Mesenchymal stem cell (in vitro differentiated cells and primary cell): ENCODE data around the gene APOL4.
"Not testable (repeated sequence)": the region's sequence is repeated elsewhere in the genome, so short reads cannot be mapped to it uniquely, and the experiment has no call there.

Experiments
- DNase-seq: peaks from one replicate; pipeline ENCODE4 v3.0.0-alpha.2; 2013
- H2AFZ ChIP-seq: one replicate; pipeline ENCODE4 v1.6.1; 2013; ENCODE audit warnings: low read depth, mild to moderate bottlenecking, control low read depth, inconsistent platforms, low read length, moderate library complexity
- H2AK5ac ChIP-seq: 2 replicates; pipeline ENCODE4 v1.6.1; 2013; ENCODE audit warnings: low read length, moderate library complexity, mild to moderate bottlenecking, inconsistent platforms; ENCODE audit not compliant: severe bottlenecking
- H2BK120ac ChIP-seq: one replicate; pipeline ENCODE4 v1.6.1; 2013; ENCODE audit warnings: low read depth, mild to moderate bottlenecking, inconsistent platforms, low read length, moderate library complexity
- H2BK12ac ChIP-seq, 2 experiments: one replicate each; pipeline ENCODE4 v1.6.1; 2013; ENCODE audit warnings: inconsistent platforms in 2 of 2, low read length in 2 of 2, mild to moderate bottlenecking in 2 of 2, moderate library complexity in 2 of 2, control low read depth in 1 of 2
- H2BK15ac ChIP-seq: one replicate; pipeline ENCODE4 v1.6.1; 2013; ENCODE audit warnings: mild to moderate bottlenecking, low read depth, inconsistent platforms; ENCODE audit not compliant: poor library complexity, severe bottlenecking
- H2BK5ac ChIP-seq: 2 replicates; pipeline ENCODE4 v1.6.1; 2013; ENCODE audit warnings: low read depth, mild to moderate bottlenecking, low read length, control low read depth, inconsistent platforms; ENCODE audit not compliant: poor library complexity, severe bottlenecking
- H3K14ac ChIP-seq, 2 experiments: one replicate each; pipeline ENCODE4 v1.6.1; 2013; ENCODE audit warnings: inconsistent platforms in 2 of 2, low read length in 2 of 2, control low read depth in 1 of 2, mild to moderate bottlenecking in 1 of 2, moderate library complexity in 1 of 2
- H3K18ac ChIP-seq, 2 experiments: one replicate each; pipeline ENCODE4 v1.6.1; 2013; ENCODE audit warnings: inconsistent platforms in 2 of 2, low read length in 2 of 2, control low read depth in 1 of 2, low read depth in 1 of 2, mild to moderate bottlenecking in 1 of 2
- H3K23ac ChIP-seq, 2 experiments: one replicate each; pipeline ENCODE4 v1.6.1; 2013; ENCODE audit warnings: inconsistent platforms in 2 of 2, low read length in 2 of 2, mild to moderate bottlenecking in 2 of 2, moderate library complexity in 2 of 2, control low read depth in 1 of 2
- H3K27ac ChIP-seq: 2 replicates; pipeline ENCODE4 v1.5.1; 2013; ENCODE audit warnings: mild to moderate bottlenecking, moderate library complexity, low read length, control low read depth, inconsistent platforms; ENCODE audit not compliant: poor library complexity, severe bottlenecking
- H3K27me3 ChIP-seq, 2 experiments: 2 replicates each; pipeline versions ENCODE4 v1.6.1 to v1.7.0; 2013; ENCODE audit warnings: low read length in 2 of 2, mild to moderate bottlenecking in 2 of 2, moderate library complexity in 2 of 2, control low read depth in 1 of 2, inconsistent platforms in 1 of 2; ENCODE audit not compliant: control insufficient read depth in 1 of 2, insufficient read depth in 1 of 2
- H3K36me3 ChIP-seq, 2 experiments: 2 replicates each; pipeline versions ENCODE4 v1.6.1 to v1.7.0; 2013; ENCODE audit warnings: low read length in 2 of 2, control low read depth in 1 of 2, inconsistent platforms in 1 of 2, low read depth in 1 of 2, mild to moderate bottlenecking in 1 of 2; ENCODE audit not compliant: insufficient read depth in 2 of 2, control insufficient read depth in 1 of 2
- H3K4ac ChIP-seq, 2 experiments: one replicate each; pipeline ENCODE4 v1.6.1; 2013; ENCODE audit warnings: inconsistent platforms in 2 of 2, low read length in 2 of 2, mild to moderate bottlenecking in 2 of 2, moderate library complexity in 2 of 2, control low read depth in 1 of 2, low read depth in 1 of 2
- H3K4me1 ChIP-seq: 2 replicates; pipeline ENCODE4 v1.6.1; 2013; ENCODE audit warnings: low read depth, low read length, control low read depth; ENCODE audit not compliant: control insufficient read depth, insufficient read depth
- H3K4me2 ChIP-seq: 2 replicates; pipeline ENCODE4 v1.6.1; 2013; ENCODE audit warnings: low read length, mild to moderate bottlenecking, inconsistent platforms; ENCODE audit not compliant: poor library complexity, severe bottlenecking
- H3K4me3 ChIP-seq, 2 experiments: 2 replicates each; pipeline versions ENCODE4 v1.5.1 to v1.7.0; 2013; ENCODE audit warnings: low read length in 2 of 2, mild to moderate bottlenecking in 2 of 2, control low read depth in 1 of 2, low read depth in 1 of 2; ENCODE audit not compliant: insufficient read depth in 1 of 2
- H3K79me1 ChIP-seq: replicated peaks from 2 replicates; pipeline ENCODE4 v1.6.1; 2013; ENCODE audit warnings: mild to moderate bottlenecking, control low read depth, low read length, inconsistent platforms; ENCODE audit not compliant: poor library complexity, severe bottlenecking
- H3K9ac ChIP-seq: 2 replicates; pipeline ENCODE4 v1.7.0; 2013; ENCODE audit warnings: mild to moderate bottlenecking, low read length, moderate library complexity
- H3K9me3 ChIP-seq: 2 replicates; pipeline ENCODE4 v1.7.0; 2013; ENCODE audit warnings: mild to moderate bottlenecking, low read length; ENCODE audit not compliant: control insufficient read depth
- H4K8ac ChIP-seq: one replicate; pipeline ENCODE4 v1.6.1; 2013; ENCODE audit warnings: inconsistent platforms, mild to moderate bottlenecking, low read length, moderate library complexity
- H4K91ac ChIP-seq: one replicate; pipeline ENCODE4 v1.6.1; 2013; ENCODE audit warnings: mild to moderate bottlenecking, low read length, inconsistent platforms
- WGBS: methylation state at CpG from one replicate; pipeline ENCODE4 v1.1.7; 2013; ENCODE audit warnings: mixed read lengths; 5-methylcytosine and 5-hydroxymethylcytosine counted together

The APOL4 gene

GRCh38 chr22:36153501-36154422 lies 47.8 kb downstream of the APOL4 start:
- no peak overlapping the region for H3K4me3 ChIP-seq
- H3K23ac ChIP-seq = no peak overlapping the region
- no peak overlapping the region for H3K18ac ChIP-seq
- H2BK120ac ChIP-seq = no peak overlapping the region
- whole genome bisulfite sequencing = 93% methylated on average over 12 of the region's 12 CpGs
- no peak overlapping the region for H3K9ac ChIP-seq
- peaks cover 2 to 3% of the 10 kb centered on the region in 2 experiments for H3K36me3 ChIP-seq
- H3K4me1 ChIP-seq = peaks cover 5% of the 10 kb centered on the region
- no peaks in the 10 kb centered on the region for H3K27me3 ChIP-seq
- H3K4me2 ChIP-seq = no peak overlapping the region
- H3K79me1 ChIP-seq = no peaks in the 10 kb centered on the region
- H3K9me3 ChIP-seq = no peaks in the 10 kb centered on the region
- H3K4ac ChIP-seq = no peak overlapping the region
- no peak overlapping the region for H3K27ac ChIP-seq
- no peak overlapping the region for H2AFZ ChIP-seq
- no peak for DNase-seq
- no peak overlapping the region for H4K8ac ChIP-seq
- no peak overlapping the region for H2BK15ac ChIP-seq
- no peak overlapping the region for H2AK5ac ChIP-seq
- H2BK5ac ChIP-seq = no peak overlapping the region
- H4K91ac ChIP-seq = no peak overlapping the region
- H3K14ac ChIP-seq = no peak overlapping the region
- no peak overlapping the region for H2BK12ac ChIP-seq

- H3K27ac ChIP-seq, H2AFZ ChIP-seq, H2BK5ac ChIP-seq, H2BK120ac ChIP-seq, H3K27me3 ChIP-seq, H3K79me1 ChIP-seq, H3K9me3 ChIP-seq, H2BK15ac ChIP-seq, H3K18ac ChIP-seq, H3K9ac ChIP-seq, H3K4me1 ChIP-seq, H2BK12ac ChIP-seq, H4K91ac ChIP-seq, H3K4me2 ChIP-seq, H2AK5ac ChIP-seq, DNase-seq, H3K4me3 ChIP-seq, H3K4ac ChIP-seq, H3K14ac ChIP-seq, H4K8ac ChIP-seq, H3K23ac ChIP-seq: not testable (repeated sequence)
- H3K36me3 ChIP-seq = peaks cover 4 to 12% of the 10 kb centered on the region in 2 experiments
- WGBS = 90% methylated on average over 3 of the region's 4 CpGs
Measured at GRCh38 chr22:36152821-36153220, 48.8 kb downstream of the APOL4 start.

GRCh38 chr22:36152088-36152487 lies 49.5 kb downstream of the APOL4 start:
- no peak overlapping the region for H4K8ac ChIP-seq
- no peak overlapping the region for H3K4ac ChIP-seq
- H3K4me1 ChIP-seq = peaks cover 5% of the 10 kb centered on the region
- no peak for DNase-seq
- 89% methylated on average over 3 of the region's 3 CpGs for WGBS
- H3K9ac ChIP-seq = no peak overlapping the region
- no peak overlapping the region for H3K27ac ChIP-seq
- H2BK120ac ChIP-seq = no peak overlapping the region
- no peak overlapping the region for H2AFZ ChIP-seq
- H4K91ac ChIP-seq = no peak overlapping the region
- no peak overlapping the region for H3K4me3 ChIP-seq
- no peaks in the 10 kb centered on the region for H3K79me1 ChIP-seq
- H3K9me3 ChIP-seq = no peaks in the 10 kb centered on the region
- no peak overlapping the region for H3K14ac ChIP-seq
- H2BK5ac ChIP-seq = no peak overlapping the region
- H3K36me3 ChIP-seq = peaks cover 4 to 16% of the 10 kb centered on the region in 2 experiments
- no peak overlapping the region for H2BK12ac ChIP-seq
- no peaks in the 10 kb centered on the region for H3K27me3 ChIP-seq
- H3K18ac ChIP-seq = no peak overlapping the region
- no peak overlapping the region for H2BK15ac ChIP-seq
- no peak overlapping the region for H2AK5ac ChIP-seq
- no peak overlapping the region for H3K4me2 ChIP-seq
- H3K23ac ChIP-seq = no peak overlapping the region

- Histone ChIP-seq H3K9ac (peak overlapping the region; percentile 37), H2BK15ac (no peak overlapping the region), H3K23ac (no peak overlapping the region), H3K4me1 (no peaks in the 10 kb centered on the region), H3K4me2 (no peak overlapping the region), H4K8ac (no peak overlapping the region), H3K27ac (no peak overlapping the region), H3K4me3 (no peak overlapping the region), H3K18ac (no peak overlapping the region), H3K79me1 (no peaks in the 10 kb centered on the region), H2BK12ac (no peak overlapping the region), H2BK120ac (no peak overlapping the region), H3K4ac (no peak overlapping the region), H3K27me3 (no peaks in the 10 kb centered on the region), H3K36me3 (peaks cover 4 to 16% of the 10 kb centered on the region in 2 experiments), H4K91ac (no peak overlapping the region), H2BK5ac (no peak overlapping the region), H3K14ac (no peak overlapping the region), H3K9me3 (no peaks in the 10 kb centered on the region), H2AFZ (no peak overlapping the region), H2AK5ac (no peak overlapping the region)
- 88% methylated on average over 2 of the region's 3 CpGs for WGBS
- no peak for DNase-seq
Measured at GRCh38 chr22:36151006-36151595, 50.5 kb downstream of the APOL4 start.
